HepG2 (cell line): ENCODE measurements around the gene GDF9. TPM values are rescaled to one million over a fixed set of nuclear protein-coding genes. Genes with fewer than 3 reads are reported as not detected.

Experiments
- ARNT2 ChIP-seq: sonication (generic); formaldehyde crosslinking; IDR thresholded peaks from 2 replicates; pipeline ENCODE4 v1.8.0; 2022; ENCODE audit warnings: mild to moderate bottlenecking, low read depth, missing genetic modification reagents, moderate library complexity
- ATRX ChIP-seq: sonication (generic); formaldehyde crosslinking; IDR thresholded peaks from 2 replicates; pipeline ENCODE4 v1.4.0; 2020; ENCODE audit warnings: missing genetic modification reagents, borderline replicate concordance
- CEBPB ChIP-seq: IDR thresholded peaks from 2 replicates; pipeline ENCODE4 v1.6.1; 2011; ENCODE audit warnings: low read depth, low read length, improper control_type of control experiment, borderline replicate concordance
- EP300 ChIP-seq, 3 experiments: sonication (generic) in 1 of 3; formaldehyde crosslinking in 1 of 3; IDR thresholded peaks; 2 replicates each; pipeline versions ENCODE4 v1.5.1 to v1.6.1; 2011 to 2020; ENCODE audit warnings: low read depth in 2 of 3, low read length in 2 of 3, borderline replicate concordance in 1 of 3, improper control_type of control experiment in 1 of 3, mild to moderate bottlenecking in 1 of 3, missing genetic modification reagents in 1 of 3, moderate library complexity in 1 of 3
- FOXK2 ChIP-seq: fragments of 450-650 bp; IDR thresholded peaks from 2 replicates; pipeline ENCODE4 v1.6.1; 2016
- HNRNPH1 ChIP-seq: fragments of 200-400 bp; formaldehyde crosslinking; optimal IDR thresholded peaks from 2 replicates; pipeline ENCODE3; 2017; ENCODE audit warnings: mild to moderate bottlenecking, low read depth, low read length
- IKZF4 ChIP-seq: sonication (generic); formaldehyde crosslinking; IDR thresholded peaks from 2 replicates; pipeline ENCODE4 v1.5.1; 2020; ENCODE audit warnings: borderline replicate concordance, mild to moderate bottlenecking, low read depth, missing genetic modification reagents; ENCODE audit errors: not compliant biosample characterization
- KAT8 ChIP-seq: IDR thresholded peaks from 2 replicates; pipeline ENCODE4 v1.6.1; 2016; ENCODE audit warnings: missing genetic modification reagents, missing compliant biosample characterization
- MYNN ChIP-seq: sonication (generic); formaldehyde crosslinking; IDR thresholded peaks from 2 replicates; pipeline ENCODE4 v1.4.0; 2020; ENCODE audit warnings: mild to moderate bottlenecking, low read depth, missing genetic modification reagents
- RARA ChIP-seq: IDR thresholded peaks from 2 replicates; pipeline ENCODE4 v1.6.1; 2016; ENCODE audit warnings: missing genetic modification reagents, missing compliant biosample characterization
- SMYD3 ChIP-seq: sonication (generic); formaldehyde crosslinking; IDR thresholded peaks from 2 replicates; pipeline ENCODE4 v1.8.1; 2023; ENCODE audit warnings: mild to moderate bottlenecking, missing genetic modification reagents
- SOX13 ChIP-seq, 3 experiments: fragments of 450-650 bp in 1 of 3; sonication (generic) in 1 of 3; formaldehyde crosslinking in 1 of 3; IDR thresholded peaks in 2 of 3; conservative IDR thresholded peaks in 1 of 3; 2 replicates each; pipeline versions ENCODE4 v1.5.0 to v1.6.1; 2016 to 2020; ENCODE audit warnings: antibody characterized with exemption in 1 of 3, mild to moderate bottlenecking in 1 of 3, missing compliant biosample characterization in 1 of 3, missing genetic modification reagents in 1 of 3, moderate library complexity in 1 of 3
- STAT5B ChIP-seq: sonication (generic); formaldehyde crosslinking; IDR thresholded peaks from 2 replicates; pipeline ENCODE4 v1.4.0; 2020; ENCODE audit warnings: missing genetic modification reagents
- ZFP36L1 ChIP-seq: sonication (generic); formaldehyde crosslinking; IDR thresholded peaks from 2 replicates; pipeline ENCODE4 v1.8.0; 2022; ENCODE audit warnings: mild to moderate bottlenecking, missing genetic modification reagents, moderate library complexity
- ZFY ChIP-seq: sonication (generic); formaldehyde crosslinking; IDR thresholded peaks from 2 replicates; pipeline ENCODE4 v1.4.0; 2020; ENCODE audit warnings: missing genetic modification reagents
- ZNF12 ChIP-seq: sonication (generic); formaldehyde crosslinking; IDR thresholded peaks from 2 replicates; pipeline ENCODE4 v1.5.0; 2020; ENCODE audit warnings: missing genetic modification reagents
- ZNF44 ChIP-seq: sonication (generic); formaldehyde crosslinking; IDR thresholded peaks from 2 replicates; pipeline ENCODE4 v1.5.1; 2020; ENCODE audit warnings: mild to moderate bottlenecking, missing genetic modification reagents
- ZNF724P ChIP-seq: sonication (generic); formaldehyde crosslinking; IDR thresholded peaks from 2 replicates; pipeline ENCODE4 v1.8.0; 2022; ENCODE audit warnings: missing genetic modification reagents, borderline replicate concordance
- polyA plus RNA-seq, 8 experiments: library from polyadenylated mRNA; depleted of rRNA in 3 of 8; stranded (reverse) in 7 of 8; unstranded in 1 of 8; fragments of >200 nt; fragmentation: Illumina TruSeq in 4 of 8; extraction: Trizol in 4 of 8; gene quantifications; 2 replicates each; pipeline versions ENCODE4 v1.2.1 to v1.2.3, GENCODE V29; 2011 to 2016; ENCODE audit warnings: low read depth in 4 of 8, missing spikeins in 1 of 8, mixed read lengths in 1 of 8; ENCODE audit not compliant: insufficient read depth in 1 of 8
- total RNA-seq, 5 experiments: library from RNA; depleted of rRNA; stranded (reverse); fragments of >200 nt; fragmentation: Illumina TruSeq; extraction: Trizol; gene quantifications; 2 replicates each; pipeline ENCODE4 v1.2.3, GENCODE V29; 2016; ENCODE audit warnings: low read depth in 1 of 5
- TF ChIP-seq, protein P1 (sequence below): sonication (generic); formaldehyde crosslinking; IDR thresholded peaks from 2 replicates; pipeline ENCODE4 v1.4.0; 2020; ENCODE audit warnings: low read depth, missing genetic modification reagents
- TF ChIP-seq, protein P2 (sequence below): IDR thresholded peaks from 2 replicates; pipeline ENCODE4 v1.6.1; 2012; ENCODE audit warnings: inconsistent platforms
- TF ChIP-seq, protein P3 (sequence below): sonication (generic); formaldehyde crosslinking; IDR thresholded peaks from 2 replicates; pipeline ENCODE4 v1.5.0; 2020; ENCODE audit warnings: missing genetic modification reagents
- TF ChIP-seq, protein P4 (sequence below): IDR thresholded peaks from 2 replicates; pipeline ENCODE4 v1.6.1; 2016; ENCODE audit warnings: mild to moderate bottlenecking

GDF9 gene
- total and polyA plus RNA-seq, 2 of the 13 experiments (the other 11 are each of a cell fraction or from before 2014, with no cell fraction given) = 0.33 to 0.38 TPM

DNA sequence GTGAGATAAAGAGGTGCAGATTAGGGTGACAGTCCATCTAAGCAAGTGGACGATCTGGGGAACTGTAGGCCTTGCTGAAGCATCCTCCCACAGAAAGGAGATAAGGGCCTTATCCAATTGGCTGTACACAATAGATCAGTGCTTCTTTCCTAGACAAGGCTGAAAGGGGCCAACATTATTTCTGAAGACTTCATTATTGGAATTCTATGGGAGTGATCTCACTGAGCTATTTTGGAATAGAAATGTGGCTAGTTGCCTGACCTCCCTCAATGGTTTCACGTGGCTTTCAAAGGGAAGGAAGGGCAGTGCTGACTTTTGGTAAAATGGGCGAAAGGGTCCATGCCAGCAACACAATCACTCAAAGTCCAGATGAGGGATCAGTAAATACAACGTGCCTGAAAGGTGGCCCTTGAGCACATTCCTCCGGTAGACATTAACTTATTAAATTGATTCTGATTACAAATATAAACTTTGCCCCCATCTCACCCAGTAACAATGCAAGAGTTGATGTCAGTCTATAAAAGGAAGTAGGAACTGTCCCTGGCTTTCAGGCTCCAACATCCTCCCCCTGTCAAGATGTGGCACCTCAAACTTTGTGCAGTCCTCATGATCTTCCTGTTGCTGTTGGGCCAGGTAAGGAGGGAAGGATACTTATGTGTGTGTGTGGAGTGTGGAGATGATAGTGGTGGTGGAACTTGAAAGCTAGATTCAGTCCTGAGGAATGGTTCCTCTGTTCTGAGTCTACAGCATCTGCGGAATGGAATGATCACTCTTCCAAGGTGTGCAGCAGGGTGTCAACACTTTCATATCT is 7.1 kb upstream of the GDF9 start, which contains the start of gene LEAP2 (continued):
- TF ChIP-seq STAT5B (CRISPR knock-in tag) (0 out of 2 replicates have a peak, but pooled peaks have one; percentile 46), KAT8 (CRISPR knock-in tag) (peak; percentile 71; the same call in 1 of the 2 replicates), IKZF4 (no peak), ZNF12 (CRISPR knock-in tag) (no peak), CEBPB (peak; percentile 56; the same call in 1 of the 2 replicates), SOX13 (IDR thresholded peaks at IDR 0.05) (no peak; the same call in 1 of the 2 replicates), SOX13 (CRISPR knock-in tag; conservative IDR thresholded peaks at IDR 0.05 in 1 of 2, IDR thresholded peaks at IDR 0.05 in 1 of 2) (peak in 1 of 2 experiments; percentile 82; a peak in 2 of 4 replicates), ZNF724P (CRISPR knock-in tag) (peak; percentile 66; the same call in 1 of the 2 replicates), ARNT2 (CRISPR knock-in tag) (0 out of 2 replicates have a peak, but pooled peaks have one; percentile 39), ATRX (CRISPR knock-in tag) (no peak), ZNF44 (CRISPR knock-in tag) (no peak), RARA (CRISPR knock-in tag) (peak; percentile 83), FOXK2 (no peak), SMYD3 (CRISPR knock-in tag) (no peak), ZFY (CRISPR knock-in tag) (peak; percentile 56), MYNN (no peak), HNRNPH1 (no peak), EP300 (IDR thresholded peaks at IDR 0.05; ENCODE audit: low read depth in 2 of 2, low read length in 2 of 2) (peak; percentile 43 to 90; a peak in 3 of 4 replicates), EP300 (CRISPR knock-in tag; IDR thresholded peaks at IDR 0.05; ENCODE audit: borderline replicate concordance) (peak; percentile 72), ZFP36L1 (0 out of 2 replicates have a peak, but pooled peaks have one; percentile 17)
- TF ChIP-seq, protein P1, sequence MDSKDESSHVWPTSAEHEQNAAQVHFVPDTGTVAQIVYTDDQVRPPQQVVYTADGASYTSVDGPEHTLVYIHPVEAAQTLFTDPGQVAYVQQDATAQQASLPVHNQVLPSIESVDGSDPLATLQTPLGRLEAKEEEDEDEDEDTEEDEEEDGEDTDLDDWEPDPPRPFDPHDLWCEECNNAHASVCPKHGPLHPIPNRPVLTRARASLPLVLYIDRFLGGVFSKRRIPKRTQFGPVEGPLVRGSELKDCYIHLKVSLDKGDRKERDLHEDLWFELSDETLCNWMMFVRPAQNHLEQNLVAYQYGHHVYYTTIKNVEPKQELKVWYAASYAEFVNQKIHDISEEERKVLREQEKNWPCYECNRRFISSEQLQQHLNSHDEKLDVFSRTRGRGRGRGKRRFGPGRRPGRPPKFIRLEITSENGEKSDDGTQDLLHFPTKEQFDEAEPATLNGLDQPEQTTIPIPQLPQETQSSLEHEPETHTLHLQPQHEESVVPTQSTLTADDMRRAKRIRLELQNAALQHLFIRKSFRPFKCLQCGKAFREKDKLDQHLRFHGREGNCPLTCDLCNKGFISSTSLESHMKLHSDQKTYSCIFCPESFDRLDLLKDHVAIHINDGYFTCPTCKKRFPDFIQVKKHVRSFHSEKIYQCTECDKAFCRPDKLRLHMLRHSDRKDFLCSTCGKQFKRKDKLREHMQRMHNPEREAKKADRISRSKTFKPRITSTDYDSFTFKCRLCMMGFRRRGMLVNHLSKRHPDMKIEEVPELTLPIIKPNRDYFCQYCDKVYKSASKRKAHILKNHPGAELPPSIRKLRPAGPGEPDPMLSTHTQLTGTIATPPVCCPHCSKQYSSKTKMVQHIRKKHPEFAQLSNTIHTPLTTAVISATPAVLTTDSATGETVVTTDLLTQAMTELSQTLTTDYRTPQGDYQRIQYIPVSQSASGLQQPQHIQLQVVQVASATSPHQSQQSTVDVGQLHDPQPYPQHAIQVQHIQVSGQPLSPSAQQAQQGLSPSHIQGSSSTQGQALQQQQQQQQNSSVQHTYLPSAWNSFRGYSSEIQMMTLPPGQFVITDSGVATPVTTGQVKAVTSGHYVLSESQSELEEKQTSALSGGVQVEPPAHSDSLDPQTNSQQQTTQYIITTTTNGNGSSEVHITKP = peak; percentile 81
- TF ChIP-seq, protein P2, sequence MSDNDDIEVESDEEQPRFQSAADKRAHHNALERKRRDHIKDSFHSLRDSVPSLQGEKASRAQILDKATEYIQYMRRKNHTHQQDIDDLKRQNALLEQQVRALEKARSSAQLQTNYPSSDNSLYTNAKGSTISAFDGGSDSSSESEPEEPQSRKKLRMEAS = peak; percentile 93
- TF ChIP-seq, protein P3, sequence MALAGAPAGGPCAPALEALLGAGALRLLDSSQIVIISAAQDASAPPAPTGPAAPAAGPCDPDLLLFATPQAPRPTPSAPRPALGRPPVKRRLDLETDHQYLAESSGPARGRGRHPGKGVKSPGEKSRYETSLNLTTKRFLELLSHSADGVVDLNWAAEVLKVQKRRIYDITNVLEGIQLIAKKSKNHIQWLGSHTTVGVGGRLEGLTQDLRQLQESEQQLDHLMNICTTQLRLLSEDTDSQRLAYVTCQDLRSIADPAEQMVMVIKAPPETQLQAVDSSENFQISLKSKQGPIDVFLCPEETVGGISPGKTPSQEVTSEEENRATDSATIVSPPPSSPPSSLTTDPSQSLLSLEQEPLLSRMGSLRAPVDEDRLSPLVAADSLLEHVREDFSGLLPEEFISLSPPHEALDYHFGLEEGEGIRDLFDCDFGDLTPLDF (CRISPR knock-in tag) = no peak
- TF ChIP-seq, protein P4, sequence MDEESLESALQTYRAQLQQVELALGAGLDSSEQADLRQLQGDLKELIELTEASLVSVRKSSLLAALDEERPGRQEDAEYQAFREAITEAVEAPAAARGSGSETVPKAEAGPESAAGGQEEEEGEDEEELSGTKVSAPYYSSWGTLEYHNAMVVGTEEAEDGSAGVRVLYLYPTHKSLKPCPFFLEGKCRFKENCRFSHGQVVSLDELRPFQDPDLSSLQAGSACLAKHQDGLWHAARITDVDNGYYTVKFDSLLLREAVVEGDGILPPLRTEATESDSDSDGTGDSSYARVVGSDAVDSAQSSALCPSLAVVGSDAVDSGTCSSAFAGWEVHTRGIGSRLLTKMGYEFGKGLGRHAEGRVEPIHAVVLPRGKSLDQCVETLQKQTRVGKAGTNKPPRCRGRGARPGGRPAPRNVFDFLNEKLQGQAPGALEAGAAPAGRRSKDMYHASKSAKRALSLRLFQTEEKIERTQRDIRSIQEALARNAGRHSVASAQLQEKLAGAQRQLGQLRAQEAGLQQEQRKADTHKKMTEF (CRISPR knock-in tag) = peak; percentile 71; the same call in 1 of the 2 replicates
